Measurements from ENCODE around the gene ZNF850.
"Not testable (repeated sequence)": the region's sequence is repeated elsewhere in the genome, so short reads cannot be mapped to it uniquely, and the experiment has no call there.

The ZNF850 gene

GRCh38 chr19:36772311-36773222, at the start of gene ZNF850:
Gene ZNF850 (minus strand): TSS chr19:36772807. CDS start chr19:36762606, 10,201 bp downstream.
- peak; percentile 88 to 89 for DNase-seq (ENCODE audit: low read depth in 2 of 2)

DNA sequence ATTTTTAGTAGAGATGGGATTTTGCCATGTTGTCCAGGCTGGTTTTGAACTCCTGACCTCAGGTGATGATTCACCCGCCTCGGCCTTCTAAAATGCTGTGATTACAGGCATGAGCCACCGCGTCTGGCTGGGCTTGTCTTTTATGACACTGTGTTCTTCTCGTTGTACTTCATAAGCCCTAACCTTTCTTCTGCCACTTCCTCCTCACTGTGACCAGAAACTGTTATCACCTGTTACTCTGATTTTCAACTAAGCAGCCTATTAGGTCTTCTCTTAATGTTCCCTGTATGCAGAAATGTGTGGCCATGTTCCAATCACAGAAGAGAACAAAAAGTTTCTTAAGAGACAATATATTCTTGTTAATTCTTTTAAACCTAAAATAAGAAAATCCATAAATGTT, 49.2 kb upstream of the ZNF850 start:
- no peak for DNase-seq (ENCODE audit: low read depth in 2 of 2)

GRCh38 chr19:36819130-36819630, 46.6 kb upstream of the ZNF850 start:
- no peak for DNase-seq (ENCODE audit: low read depth in 2 of 2)

- no peak for DNase-seq (ENCODE audit: low read depth in 2 of 2)
Observed at GRCh38 chr19:36807029-36807428, 34.4 kb upstream of the ZNF850 start.

DNA sequence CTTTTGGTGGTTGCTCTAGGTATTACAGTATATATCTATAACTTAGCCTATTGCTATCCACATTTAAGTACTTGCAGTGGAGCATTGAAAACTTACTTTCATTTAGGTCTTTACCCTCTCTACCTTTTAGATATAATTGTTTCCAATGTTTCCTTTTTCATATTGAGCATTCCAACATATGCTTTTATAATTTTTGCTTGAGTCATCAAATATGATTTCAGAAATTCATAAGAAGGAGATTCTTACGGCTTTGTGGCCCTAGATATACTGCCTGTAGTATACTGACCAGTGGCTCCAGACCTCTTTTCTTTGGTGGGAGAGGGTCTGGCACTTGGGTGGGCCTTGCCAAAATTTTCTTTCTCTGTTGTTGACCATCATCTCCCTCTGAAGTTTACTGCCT, 32.8 kb upstream of the ZNF850 start:
- no peak for DNase-seq (ENCODE audit: low read depth in 2 of 2)

- DNase-seq (ENCODE audit: low read depth in 2 of 2), result no peak
Observed at GRCh38 chr19:36797786-36798108, 25.1 kb upstream of the ZNF850 start.

GRCh38 chr19:36796714-36796992, 24.0 kb upstream of the ZNF850 start:
- no peak for DNase-seq (ENCODE audit: low read depth in 2 of 2)

DNA sequence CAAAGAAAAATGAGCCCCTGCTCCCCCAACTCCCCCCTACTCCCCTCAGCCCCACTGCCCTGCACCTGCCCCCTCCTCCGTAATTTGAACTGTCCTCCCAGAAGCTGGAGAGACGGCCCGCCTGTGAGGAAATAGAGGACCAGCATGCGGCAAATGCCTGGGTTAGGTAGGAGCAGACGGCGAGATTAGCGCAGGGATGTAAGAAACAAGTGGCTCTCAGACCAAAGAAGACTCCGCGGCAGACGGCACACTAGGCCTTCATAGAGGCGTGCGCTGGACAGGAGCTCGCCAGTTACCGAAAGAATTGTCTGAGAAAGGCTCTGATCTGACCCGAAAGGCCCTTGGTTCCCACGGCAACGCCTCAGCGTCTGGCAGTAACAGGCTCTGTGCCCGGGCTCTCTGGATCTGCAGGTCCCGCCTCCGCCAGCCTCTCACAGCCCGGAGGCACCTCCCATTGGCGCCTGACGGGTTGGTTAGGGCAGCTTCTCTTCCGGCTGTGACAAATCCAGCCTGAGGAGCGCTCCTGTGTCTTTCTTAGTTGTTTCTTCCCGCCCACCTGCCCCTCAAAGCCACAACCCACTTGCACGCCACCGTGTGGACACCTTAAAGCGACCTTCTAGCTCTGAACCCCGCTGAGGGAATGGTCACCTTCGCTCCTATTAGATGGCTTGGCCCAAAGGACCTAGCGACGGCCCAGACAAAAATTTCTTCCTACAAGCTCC, 19.0 kb upstream of the ZNF850 start:
- DNase-seq (ENCODE audit: low read depth in 2 of 2), result not testable (repeated sequence)

DNA sequence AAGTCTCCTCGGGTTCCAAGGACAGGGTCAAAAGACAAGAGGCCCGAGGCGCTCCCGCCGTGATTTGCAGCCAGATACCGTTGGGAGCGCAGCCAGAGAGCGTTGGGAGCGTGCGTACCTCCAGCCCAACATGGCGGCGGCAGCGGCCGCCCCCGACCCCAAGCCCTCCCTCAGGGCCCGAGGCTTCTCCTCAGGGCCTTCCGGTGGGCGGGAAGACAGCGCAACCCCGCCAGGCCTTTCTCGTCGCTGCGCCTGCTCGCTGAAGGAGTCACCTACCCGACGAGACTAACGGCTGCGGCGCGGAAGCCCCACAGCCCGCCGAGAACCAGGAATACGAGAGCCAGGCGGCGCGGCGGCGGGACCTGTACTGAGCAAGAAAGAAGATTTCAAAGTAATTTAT, 3.2 kb upstream of the ZNF850 start:
- DNase-seq (ENCODE audit: low read depth in 2 of 2), result no peak

DNA sequence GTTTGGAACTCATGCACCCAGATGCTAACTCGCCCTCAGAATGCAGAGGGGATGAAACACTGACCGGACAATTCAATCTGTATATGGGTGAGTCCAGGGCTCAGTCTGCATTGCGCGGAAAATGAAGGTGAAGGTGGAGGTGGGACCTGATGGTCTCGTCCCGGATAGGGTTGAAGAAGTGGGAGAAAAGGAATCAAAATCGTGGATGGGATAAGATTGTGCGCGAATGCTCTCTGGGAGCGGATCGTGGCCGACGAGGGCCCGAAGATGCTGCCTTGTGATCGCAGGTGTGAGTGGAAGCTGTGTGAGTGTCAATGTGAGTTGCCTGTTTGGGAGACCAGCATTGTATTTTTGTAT, 594 bp upstream of the ZNF850 start:
- DNase-seq (ENCODE audit: low read depth in 2 of 2), result no peak

DNA sequence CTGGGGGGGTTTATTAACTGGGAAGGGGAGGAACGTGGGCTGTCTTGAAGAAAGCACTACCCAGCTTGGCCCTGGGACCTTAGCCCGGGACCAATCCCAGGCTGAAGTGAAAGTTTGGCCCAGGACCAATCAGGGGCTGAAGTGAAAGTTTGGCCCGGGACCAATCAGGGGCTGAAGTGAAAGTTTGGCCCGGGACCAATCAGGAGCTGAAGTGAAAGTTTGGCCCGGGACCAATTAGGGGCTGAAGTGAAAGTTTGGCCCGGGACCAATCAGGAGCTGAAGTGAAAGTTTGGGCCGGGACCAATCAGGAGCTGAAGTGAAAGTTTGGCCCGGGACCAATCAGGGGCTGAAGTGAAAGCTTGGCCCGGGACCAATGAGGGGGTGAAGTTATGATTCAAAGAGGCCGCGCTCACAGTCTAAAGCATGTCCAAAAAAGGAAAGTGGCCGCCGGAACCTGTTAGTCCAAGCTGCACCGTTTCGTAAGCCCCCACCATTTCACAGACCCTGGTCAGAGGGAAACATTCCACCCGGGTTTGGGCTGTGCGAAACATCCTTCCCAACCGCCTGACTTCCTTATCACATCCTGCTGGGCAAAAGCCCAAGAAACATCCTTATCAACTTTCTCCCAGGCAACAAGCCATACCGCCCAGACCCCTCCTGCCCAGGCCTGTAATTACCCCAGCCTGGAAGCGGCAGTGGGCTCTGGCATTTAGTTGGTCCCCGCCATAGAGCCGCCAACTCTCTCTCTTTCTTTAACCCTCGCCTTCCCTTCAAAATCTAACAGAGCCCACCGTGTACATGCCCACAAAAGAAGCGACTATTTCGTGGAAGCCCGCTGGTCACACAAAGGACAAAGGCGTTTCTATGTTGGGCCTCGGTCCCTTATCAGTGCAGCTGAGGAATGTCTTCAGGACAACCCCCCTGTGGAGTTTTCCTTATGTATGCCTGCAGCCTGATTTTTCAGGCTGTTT, 1.1 kb downstream of the ZNF850 start:
- peak in 1 of 2 donors; percentile 2 for DNase-seq (ENCODE audit: low read depth in 2 of 2)

GRCh38 chr19:36750066-36750691, 22.4 kb downstream of the ZNF850 start:
- DNase-seq (ENCODE audit: low read depth in 2 of 2), result no peak

DNA sequence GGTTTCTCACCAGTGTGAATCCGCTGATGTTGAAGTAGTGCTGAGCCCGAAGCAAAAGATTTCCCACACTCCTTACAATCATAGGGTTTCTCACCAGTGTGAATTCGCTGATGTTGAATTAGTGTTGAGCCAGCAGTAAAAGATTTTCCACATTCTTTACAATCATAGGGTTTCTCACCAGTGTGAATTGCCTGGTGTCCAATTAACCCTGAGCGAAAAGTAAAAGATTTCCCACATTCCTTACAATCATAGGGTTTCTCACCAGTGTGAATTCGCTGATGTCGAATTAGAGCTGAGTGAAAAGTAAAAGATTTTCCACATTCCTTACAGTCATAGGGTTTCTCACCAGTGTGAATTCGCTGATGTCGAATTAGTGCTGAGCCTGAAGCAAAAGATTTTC, 23.0 kb downstream of the ZNF850 start:
- not testable (repeated sequence) for DNase-seq (ENCODE audit: low read depth in 2 of 2)

- no peak for DNase-seq (ENCODE audit: low read depth in 2 of 2)
Observed at GRCh38 chr19:36748431-36749275, 24.0 kb downstream of the ZNF850 start.

DNA sequence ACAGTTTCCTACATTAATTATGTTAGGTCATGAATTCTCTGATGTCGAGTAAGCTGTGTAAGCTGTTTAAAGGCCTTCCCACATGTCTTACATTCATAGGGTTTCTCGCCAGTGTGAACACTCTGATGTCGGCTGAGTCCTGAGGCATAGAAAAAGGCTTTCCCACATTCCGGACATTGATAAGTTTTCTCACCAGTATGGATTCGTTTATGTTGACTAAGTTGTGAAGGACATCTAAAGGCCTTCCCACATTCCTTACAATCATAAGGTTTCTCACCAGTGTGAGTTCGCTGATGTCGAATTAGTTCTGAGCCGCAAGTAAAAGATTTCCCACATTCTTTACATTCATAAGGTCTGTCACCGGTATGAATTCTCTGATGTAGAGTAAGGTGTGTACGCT, 24.9 kb downstream of the ZNF850 start:
- DNase-seq (ENCODE audit: low read depth in 2 of 2), result no peak

DNA sequence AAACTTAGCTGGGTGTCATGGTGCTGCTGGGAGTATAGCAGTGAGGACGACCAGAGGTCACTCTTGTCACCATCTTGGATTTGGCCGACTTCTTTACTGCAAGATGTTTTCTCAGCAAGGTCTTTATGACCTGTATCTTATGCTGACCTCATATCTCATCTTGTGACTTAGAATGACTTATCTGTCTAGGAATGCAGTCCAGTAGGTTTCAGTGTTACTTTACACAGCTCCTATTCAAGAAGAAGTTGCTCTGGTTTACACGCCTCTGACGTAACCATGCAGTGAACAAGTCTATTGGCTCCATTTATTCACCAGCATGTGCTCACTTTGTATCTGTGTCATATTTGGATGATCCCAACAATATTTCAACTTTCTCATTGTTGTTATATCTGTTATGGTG, 26.7 kb downstream of the ZNF850 start:
- DNase-seq (ENCODE audit: low read depth in 2 of 2), result no peak

DNA sequence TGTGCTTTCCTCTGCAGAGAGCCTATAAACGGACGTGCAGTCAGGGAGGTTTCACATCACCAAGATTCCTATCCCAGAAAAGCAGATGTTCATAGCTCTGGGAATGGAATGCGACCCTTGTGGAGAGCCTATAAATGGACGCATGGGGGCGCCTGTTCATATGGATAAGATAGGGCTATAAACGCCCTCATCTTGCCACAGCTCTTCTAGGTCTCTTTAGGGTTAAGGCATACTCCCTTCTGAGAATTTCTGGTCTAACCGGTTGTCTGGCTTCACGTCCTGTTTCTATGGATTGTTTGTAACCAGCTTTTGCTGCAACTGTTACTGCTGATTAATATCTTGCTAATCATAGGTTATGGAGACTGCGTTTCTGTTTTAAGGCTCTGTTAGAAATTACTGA, 36.4 kb downstream of the ZNF850 start:
- not testable (repeated sequence) for DNase-seq (ENCODE audit: low read depth in 2 of 2)

GRCh38 chr19:36719687-36720556, 52.7 kb downstream of the ZNF850 start:
- no peak for DNase-seq (ENCODE audit: low read depth in 2 of 2)

GRCh38 chr19:36709423-36709822, 63.2 kb downstream of the ZNF850 start:
- no peak for DNase-seq (ENCODE audit: low read depth in 2 of 2)

DNA sequence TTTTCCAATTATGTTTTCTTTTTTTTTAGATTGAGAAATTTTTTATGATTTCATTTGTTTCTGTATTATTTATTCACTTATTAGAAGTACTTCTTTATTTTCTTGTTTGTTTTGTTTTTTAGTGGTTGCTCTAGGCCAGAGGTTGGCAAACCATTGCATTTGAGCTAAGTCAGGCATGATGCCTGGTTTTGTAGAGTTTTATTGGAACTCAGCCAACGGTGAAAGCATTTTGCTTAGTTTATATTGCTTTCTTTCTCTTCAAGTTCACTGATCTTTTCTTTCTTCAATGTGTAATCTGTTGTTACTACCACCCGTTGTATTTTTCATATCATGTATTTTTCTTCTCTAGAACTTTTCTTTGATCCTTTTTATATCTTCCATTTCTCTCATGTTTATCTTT, 65.5 kb downstream of the ZNF850 start:
- no peak for DNase-seq (ENCODE audit: low read depth in 2 of 2)

Measured in activated CD8-positive, alpha-beta memory T cell treated with anti-CD3 and anti-CD28 coated beads for 4 hours (primary cell).